ENCODE data around the gene PKDREJ. TPM values are rescaled to one million over a fixed set of nuclear protein-coding genes. Genes with fewer than 3 reads are reported as not detected.

The PKDREJ gene
- total RNA-seq, 1 donor from 2014 or later = 0.04 TPM

- TF ChIP-seq CTCF (IDR thresholded peaks at IDR 0.05; ENCODE audit: unreplicated experiment) = no peak
- Mint-ChIP-seq H3K4me3 (no peak overlapping the region), H3K27me3 (ENCODE audit: low read depth) (no peaks in the 10 kb centered on the region), H3K4me1 (peaks cover 7% of the 10 kb centered on the region), H3K9me3 (no peaks in the 10 kb centered on the region), H3K27ac (no peak overlapping the region), H3K36me3 (peaks cover 18% of the 10 kb centered on the region)
- no peak for DNase-seq (ENCODE audit: low spot score in 2 of 2, unreplicated experiment in 2 of 2)
These were observed 28.0 kb upstream of the PKDREJ start for GRCh38 chr22:46290843-46291785.

- Mint-ChIP-seq H3K27me3 (ENCODE audit: low read depth) (no peaks in the 10 kb centered on the region), H3K36me3 (peaks cover 24% of the 10 kb centered on the region), H3K4me3 (no peak overlapping the region), H3K4me1 (peaks cover 3% of the 10 kb centered on the region), H3K27ac (no peak overlapping the region), H3K9me3 (no peaks in the 10 kb centered on the region)
- DNase-seq (ENCODE audit: low spot score in 2 of 2, unreplicated experiment in 2 of 2) = no peak
- no peak for TF ChIP-seq CTCF (IDR thresholded peaks at IDR 0.05; ENCODE audit: unreplicated experiment)
These were observed 27.1 kb upstream of the PKDREJ start for GRCh38 chr22:46290121-46290842.

GRCh38 chr22:46289244-46289891 is 26.2 kb upstream of the PKDREJ start:
- Mint-ChIP-seq H3K9me3 (no peaks in the 10 kb centered on the region), H3K4me3 (no peak overlapping the region), H3K4me1 (no peaks in the 10 kb centered on the region), H3K27ac (no peak overlapping the region), H3K27me3 (ENCODE audit: low read depth) (no peaks in the 10 kb centered on the region), H3K36me3 (peaks cover 28% of the 10 kb centered on the region)
- TF ChIP-seq CTCF (IDR thresholded peaks at IDR 0.05; ENCODE audit: unreplicated experiment) = no peak
- no peak for DNase-seq (ENCODE audit: low spot score in 2 of 2, unreplicated experiment in 2 of 2)

- Mint-ChIP-seq H3K36me3 (peaks cover 33% of the 10 kb centered on the region), H3K9me3 (no peaks in the 10 kb centered on the region), H3K4me3 (no peak overlapping the region), H3K27me3 (ENCODE audit: low read depth) (no peaks in the 10 kb centered on the region), H3K27ac (no peak overlapping the region), H3K4me1 (no peaks in the 10 kb centered on the region)
- no peak for DNase-seq (ENCODE audit: low spot score in 2 of 2, unreplicated experiment in 2 of 2)
- TF ChIP-seq CTCF (IDR thresholded peaks at IDR 0.05; ENCODE audit: unreplicated experiment) = no peak
These were observed 25.7 kb upstream of the PKDREJ start for GRCh38 chr22:46288846-46289243.

GRCh38 chr22:46287873-46288751 is 25.0 kb upstream of the PKDREJ start:
- DNase-seq (ENCODE audit: low spot score in 2 of 2, unreplicated experiment in 2 of 2) = no peak
- Mint-ChIP-seq H3K36me3 (peaks cover 32% of the 10 kb centered on the region), H3K4me1 (no peaks in the 10 kb centered on the region), H3K9me3 (no peaks in the 10 kb centered on the region), H3K27ac (no peak overlapping the region), H3K4me3 (no peak overlapping the region), H3K27me3 (ENCODE audit: low read depth) (no peaks in the 10 kb centered on the region)
- TF ChIP-seq CTCF (IDR thresholded peaks at IDR 0.05; ENCODE audit: unreplicated experiment) = no peak
